HEK293 (cell line): ENCODE results near the gene DPT.

Source experiments
- CTCF ChIA-PET: fragments of 350-600 bp; formaldehyde crosslinking; extraction: SDS; loops from one replicate; lab custom pipeline; 2021; ENCODE audit warnings: antibody characterized with exemption; lab: Yijun Ruan, JAX
- POLR2A ChIA-PET: fragments of 300-600 bp; formaldehyde crosslinking; extraction: SDS; loops from one replicate; lab custom pipeline; 2020; ENCODE audit warnings: antibody characterized with exemption, inconsistent platforms; lab: Yijun Ruan, JAX
- H3K27ac ChIP-seq: fragments of 200-500 bp; sonication (Bioruptor generic); 2 replicates; pipeline ENCODE4 v1.5.1; 2014; ENCODE audit warnings: low read depth, low read length, control low read depth, inconsistent platforms; ENCODE audit errors: extremely low read depth
- H3K36me3 ChIP-seq, 2 experiments: fragments of 200-500 bp in 1 of 2; sonication (Bioruptor generic) in 1 of 2; 1 replicate in 1 of 2; 2 replicates in 1 of 2; pipeline ENCODE4 v1.5.1; 2014 to 2017; ENCODE audit warnings: inconsistent platforms in 2 of 2, low read length in 2 of 2; ENCODE audit not compliant: control insufficient read depth in 2 of 2, insufficient read depth in 1 of 2
- H3K4me1 ChIP-seq: fragments of 200-500 bp; sonication (Bioruptor generic); 2 replicates; pipeline ENCODE4 v1.5.1; 2014; ENCODE audit warnings: mild to moderate bottlenecking, low read length, inconsistent platforms; ENCODE audit not compliant: control insufficient read depth, insufficient read depth
- H3K4me3 ChIP-seq: 2 replicates; pipeline ENCODE4 v1.5.1; 2011; ENCODE audit warnings: low read depth, mild to moderate bottlenecking, control low read depth, low read length, moderate library complexity
- H3K9me3 ChIP-seq: fragments of 200-500 bp; sonication (Bioruptor generic); 2 replicates; pipeline ENCODE4 v1.5.1; 2014; ENCODE audit warnings: low read depth, low read length, inconsistent platforms; ENCODE audit not compliant: control insufficient read depth, insufficient read depth
- CTCF ChIP-seq: fragments of 450-650 bp; formaldehyde crosslinking; IDR thresholded peaks from 2 replicates; pipeline ENCODE4 v1.5.1; 2016; ENCODE audit warnings: missing biosample characterization, missing genetic modification characterization
- HOXD13 ChIP-seq: sonication (generic); formaldehyde crosslinking; IDR thresholded peaks from 2 replicates; pipeline ENCODE4 v1.8.0; 2022; ENCODE audit warnings: missing genetic modification reagents, borderline replicate concordance
- PRDM6 ChIP-seq: fragments of 450-650 bp; formaldehyde crosslinking; IDR thresholded peaks from 2 replicates; pipeline ENCODE4 v1.5.1; 2017; ENCODE audit warnings: missing biosample characterization, missing genetic modification characterization
- ZBTB17 ChIP-seq: fragments of 450-650 bp; formaldehyde crosslinking; IDR thresholded peaks from 2 replicates; pipeline ENCODE4 v1.5.1; 2016; ENCODE audit warnings: missing biosample characterization, missing genetic modification characterization
- ZNF132 ChIP-seq: fragments of 450-650 bp; formaldehyde crosslinking; IDR thresholded peaks from 2 replicates; pipeline ENCODE4 v1.5.1; 2017; ENCODE audit warnings: missing biosample characterization, missing genetic modification characterization, borderline replicate concordance
- ZNF138 ChIP-seq: fragments of 450-650 bp; formaldehyde crosslinking; IDR thresholded peaks from 2 replicates; pipeline ENCODE4 v1.5.1; 2016; ENCODE audit warnings: missing biosample characterization, missing genetic modification characterization, borderline replicate concordance
- ZNF140 ChIP-seq: fragments of 450-650 bp; formaldehyde crosslinking; IDR thresholded peaks from 2 replicates; pipeline ENCODE4 v1.5.1; 2016; ENCODE audit warnings: missing biosample characterization, missing genetic modification characterization
- ZNF157 ChIP-seq: fragments of 450-650 bp; formaldehyde crosslinking; IDR thresholded peaks from 2 replicates; pipeline ENCODE4 v1.5.1; 2016; ENCODE audit warnings: missing biosample characterization, missing genetic modification characterization
- ZNF274 ChIP-seq, 2 experiments: fragments of 200-500 bp in 1 of 2; fragments of 450-650 bp in 1 of 2; sonication (Bioruptor generic) in 1 of 2; formaldehyde crosslinking in 1 of 2; IDR thresholded peaks; 2 replicates each; pipeline versions ENCODE4 v1.5.1 to v1.6.1; 2014 to 2016; ENCODE audit warnings: borderline replicate concordance in 1 of 2, inconsistent platforms in 1 of 2, low read length in 1 of 2, missing biosample characterization in 1 of 2, missing genetic modification characterization in 1 of 2
- ZNF621 ChIP-seq: fragments of 450-650 bp; formaldehyde crosslinking; IDR thresholded peaks from 2 replicates; pipeline ENCODE4 v1.5.1; 2017; ENCODE audit warnings: missing biosample characterization, missing genetic modification characterization
- ZNF629 ChIP-seq: fragments of 450-650 bp; formaldehyde crosslinking; IDR thresholded peaks from 2 replicates; pipeline ENCODE4 v1.5.1; 2017; ENCODE audit warnings: missing biosample characterization, missing genetic modification characterization
- ZNF654 ChIP-seq: fragments of 450-650 bp; formaldehyde crosslinking; IDR thresholded peaks from 2 replicates; pipeline ENCODE4 v1.5.1; 2016; ENCODE audit warnings: low read depth, missing biosample characterization, missing genetic modification characterization
- ZNF768 ChIP-seq: fragments of 450-650 bp; formaldehyde crosslinking; IDR thresholded peaks from 2 replicates; pipeline ENCODE4 v1.5.1; 2018; ENCODE audit warnings: missing biosample characterization, mild to moderate bottlenecking, missing genetic modification characterization
- TF ChIP-seq, protein P1 (sequence below): fragments of 450-650 bp; formaldehyde crosslinking; IDR thresholded peaks from 2 replicates; pipeline ENCODE4 v1.5.1; 2017; ENCODE audit warnings: missing biosample characterization, missing genetic modification characterization
- TF ChIP-seq, protein P2 (sequence below): fragments of 450-650 bp; formaldehyde crosslinking; IDR thresholded peaks from 2 replicates; pipeline ENCODE4 v1.5.1; 2016; ENCODE audit warnings: missing biosample characterization, missing genetic modification characterization

The DPT gene

DNA sequence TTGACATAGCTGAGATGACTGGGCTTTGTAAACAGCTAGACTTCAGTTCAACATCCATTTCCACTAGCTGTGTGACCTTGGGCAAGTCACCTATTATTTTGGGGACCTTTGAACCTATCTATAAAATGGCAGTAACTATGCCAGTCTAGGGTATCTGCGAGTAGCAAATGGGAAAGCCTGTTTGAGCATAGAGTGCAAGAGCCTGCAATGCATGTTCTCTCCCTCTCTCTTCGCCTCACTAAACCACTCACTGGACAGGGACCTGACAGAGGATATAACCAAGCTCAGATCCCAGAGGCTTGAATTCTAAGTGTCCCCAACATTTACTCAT, 39.7 kb downstream of the DPT start (continued):
- no peak for TF ChIP-seq CTCF (tag by site-specific recombination)

- ChIA-PET CTCF (interaction anchor here (1.2 to 1.6 kb wide), 2 partner anchors 86 to 658 kb away, joined by 3 read pairs; no protein-coding TSS in a partner anchor), POLR2A (no interaction called here)
- Histone ChIP-seq H3K9me3 (no peaks in the 10 kb centered on the region), H3K36me3 (no peaks in the 10 kb centered on the region), H3K27ac (no peak overlapping the region), H3K4me3 (no peak overlapping the region), H3K4me1 (peaks cover 3% of the 10 kb centered on the region; the same call in 1 of the 2 replicates)
- TF ChIP-seq, protein P1, sequence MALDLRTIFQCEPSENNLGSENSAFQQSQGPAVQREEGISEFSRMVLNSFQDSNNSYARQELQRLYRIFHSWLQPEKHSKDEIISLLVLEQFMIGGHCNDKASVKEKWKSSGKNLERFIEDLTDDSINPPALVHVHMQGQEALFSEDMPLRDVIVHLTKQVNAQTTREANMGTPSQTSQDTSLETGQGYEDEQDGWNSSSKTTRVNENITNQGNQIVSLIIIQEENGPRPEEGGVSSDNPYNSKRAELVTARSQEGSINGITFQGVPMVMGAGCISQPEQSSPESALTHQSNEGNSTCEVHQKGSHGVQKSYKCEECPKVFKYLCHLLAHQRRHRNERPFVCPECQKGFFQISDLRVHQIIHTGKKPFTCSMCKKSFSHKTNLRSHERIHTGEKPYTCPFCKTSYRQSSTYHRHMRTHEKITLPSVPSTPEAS (tag by site-specific recombination) = peak; percentile 43; the same call in 1 of the 2 replicates
- TF ChIP-seq ZBTB17 (tag by site-specific recombination) = peak; percentile 70
- TF ChIP-seq ZNF621 (tag by site-specific recombination) = no peak
These were observed 40.2 kb downstream of the DPT start for GRCh38 chr1:168688644-168689326.

GRCh38 chr1:168687816-168688215, 41.2 kb downstream of the DPT start:
- Histone ChIP-seq H3K4me3 (no peak overlapping the region), H3K4me1 (peaks cover 3% of the 10 kb centered on the region; the same call in 1 of the 2 replicates), H3K27ac (no peak overlapping the region), H3K9me3 (no peaks in the 10 kb centered on the region), H3K36me3 (no peaks in the 10 kb centered on the region)
- POLR2A ChIA-PET = no interaction called here
- CTCF ChIA-PET = interaction anchor here (1.2 to 1.6 kb wide), 2 partner anchors 85 to 659 kb away, joined by 3 read pairs; no protein-coding TSS in a partner anchor
- no peak for TF ChIP-seq ZNF274 (IDR thresholded peaks at IDR 0.05; ENCODE audit: low read length)
- TF ChIP-seq ZNF274 (tag by site-specific recombination; IDR thresholded peaks at IDR 0.05; ENCODE audit: borderline replicate concordance) = no peak
- no peak for TF ChIP-seq PRDM6 (tag by site-specific recombination)
- peak; percentile 20; the same call in 1 of the 2 replicates for TF ChIP-seq ZNF654 (tag by site-specific recombination)

DNA sequence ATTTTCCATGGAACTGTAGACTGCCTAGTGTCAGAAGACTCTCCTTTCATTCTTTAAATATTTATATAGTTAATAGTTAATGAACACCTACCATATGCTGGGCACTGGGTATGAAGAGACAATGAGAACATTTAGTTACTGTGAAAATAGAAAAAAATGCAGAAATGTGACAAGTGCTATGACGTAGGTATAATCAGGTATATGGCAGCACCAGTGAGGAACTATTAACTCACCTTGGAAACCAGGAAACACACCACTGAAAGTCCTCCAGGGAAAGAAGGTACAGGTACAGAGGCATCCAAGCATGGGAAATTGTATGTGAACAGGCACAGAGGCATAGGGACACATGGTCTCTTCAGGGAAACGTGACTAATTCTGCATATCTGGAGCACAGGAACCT, 42.3 kb downstream of the DPT start:
- Histone ChIP-seq H3K9me3 (no peaks in the 10 kb centered on the region), H3K4me1 (peaks cover 3% of the 10 kb centered on the region; the same call in 1 of the 2 replicates), H3K36me3 (no peaks in the 10 kb centered on the region), H3K4me3 (no peak overlapping the region), H3K27ac (no peak overlapping the region)
- POLR2A ChIA-PET = no interaction called here
- TF ChIP-seq ZNF768 (tag by site-specific recombination) (no peak), ZNF138 (no peak), ZNF140 (tag by site-specific recombination) (no peak), HOXD13 (CRISPR knock-in tag) (no peak), ZNF629 (tag by site-specific recombination) (no peak), ZNF132 (tag by site-specific recombination) (no peak), ZNF157 (tag by site-specific recombination) (no peak), ZNF621 (tag by site-specific recombination) (no peak)
- TF ChIP-seq, protein P2, sequence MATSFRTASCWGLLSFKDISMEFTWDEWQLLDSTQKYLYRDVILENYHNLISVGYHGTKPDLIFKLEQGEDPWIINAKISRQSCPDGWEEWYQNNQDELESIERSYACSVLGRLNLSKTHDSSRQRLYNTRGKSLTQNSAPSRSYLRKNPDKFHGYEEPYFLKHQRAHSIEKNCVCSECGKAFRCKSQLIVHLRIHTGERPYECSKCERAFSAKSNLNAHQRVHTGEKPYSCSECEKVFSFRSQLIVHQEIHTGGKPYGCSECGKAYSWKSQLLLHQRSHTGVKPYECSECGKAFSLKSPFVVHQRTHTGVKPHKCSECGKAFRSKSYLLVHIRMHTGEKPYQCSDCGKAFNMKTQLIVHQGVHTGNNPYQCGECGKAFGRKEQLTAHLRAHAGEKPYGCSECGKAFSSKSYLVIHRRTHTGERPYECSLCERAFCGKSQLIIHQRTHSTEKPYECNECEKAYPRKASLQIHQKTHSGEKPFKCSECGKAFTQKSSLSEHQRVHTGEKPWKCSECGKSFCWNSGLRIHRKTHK = no peak
- CTCF ChIA-PET = interaction anchor here (0.6 kb wide), 1 partner anchor 97 kb away, joined by 3 read pairs; no protein-coding TSS in a partner anchor
